ENCODE measurements around the gene DOK6. TPM values are rescaled to one million over a fixed set of nuclear protein-coding genes. Genes with fewer than 3 reads are reported as not detected.

The DOK6 gene
- total and polyA plus RNA-seq, 2 donors (not counting 3 experiments of a cell fraction or from before 2014, with no cell fraction given): under 0.01 TPM; not detected in 1

- FAIRE-seq: no peak
Observed at GRCh38 chr18:69844656-69845055, 444.0 kb downstream of the DOK6 start.

More at GRCh38 chr18:69844656-69845055, 444.0 kb downstream of the DOK6 start:
- Histone ChIP-seq H3K79me2 (ENCODE audit: control insufficient read depth, insufficient read depth, low read length) (no peaks in the 10 kb centered on the region), H3K4me3 (replicated peaks in 1 of 3; ENCODE audit: insufficient read depth in 1 of 3, low read depth in 1 of 3, low read length in 3 of 3) (no peak overlapping the region), H3K36me3 (ENCODE audit: control insufficient read depth in 2 of 2, extremely low read depth in 1 of 2, insufficient read depth in 2 of 2, low read length in 2 of 2) (no peaks in the 10 kb centered on the region), H4K20me1 (replicated peaks; ENCODE audit: control insufficient read depth, extremely low read depth, insufficient read depth, low read length) (no peaks in the 10 kb centered on the region), H3K27me3 (ENCODE audit: control insufficient read depth in 2 of 2, insufficient read depth in 2 of 2, low read length in 2 of 2) (no peaks in the 10 kb centered on the region), H3K27ac (ENCODE audit: insufficient read depth, low read depth, low read length) (no peak overlapping the region), H2AFZ (ENCODE audit: low read depth, low read length) (no peak overlapping the region), H3K9ac (replicated peaks; ENCODE audit: extremely low read depth, insufficient read depth, low read length) (no peak overlapping the region), H3K4me2 (ENCODE audit: insufficient read depth, low read length) (no peak overlapping the region), H3K9me3 (replicated peaks; ENCODE audit: control insufficient read depth, insufficient read depth, low read length) (no peaks in the 10 kb centered on the region), H3K9me1 (replicated peaks; ENCODE audit: control insufficient read depth, extremely low read depth, insufficient read depth, low read length) (no peaks in the 10 kb centered on the region), H3K4me1 (ENCODE audit: control insufficient read depth, extremely low read depth, insufficient read depth, low read length) (no peaks in the 10 kb centered on the region)
- dilution Hi-C loops (cut with MboI; ENCODE audit: extremely low pct_ligation_motif_present, low sequenced_read_pairs): no loop called here
- ChIA-PET POLR2A (no interaction called here), CTCF (no interaction called here)
- no TSS peak for BruUV-seq (replicated peaks)
- intact Hi-C loops (cut with micrococcal nuclease): no loop called here
- no peak for DNase-seq (ENCODE audit: low read depth, low spot score)
- no peak for TF ChIP-seq POLR2AphosphoS5 (IDR thresholded peaks at IDR 0.05; ENCODE audit: insufficient read depth, low read depth, low read length)
- TF ChIP-seq, protein P1, sequence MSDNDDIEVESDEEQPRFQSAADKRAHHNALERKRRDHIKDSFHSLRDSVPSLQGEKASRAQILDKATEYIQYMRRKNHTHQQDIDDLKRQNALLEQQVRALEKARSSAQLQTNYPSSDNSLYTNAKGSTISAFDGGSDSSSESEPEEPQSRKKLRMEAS (IDR thresholded peaks at IDR 0.05; ENCODE audit: insufficient read depth, insufficient read length): no peak
- TF ChIP-seq MYC (IDR thresholded peaks at IDR 0.05; ENCODE audit: low read depth, low read length): no peak
- TF ChIP-seq CTCF (IDR thresholded peaks at IDR 0.05; ENCODE audit: extremely low read depth in 1 of 2, insufficient read depth in 1 of 2, low read depth in 1 of 2, low read length in 2 of 2): no peak
- no peak for TF ChIP-seq JUN (IDR thresholded peaks at IDR 0.05; ENCODE audit: borderline replicate concordance, insufficient read depth, insufficient read length, low read depth)
- TF ChIP-seq FOS (IDR thresholded peaks at IDR 0.05; ENCODE audit: borderline replicate concordance, insufficient read depth, low read length): no peak
- no peak for TF ChIP-seq GATA2 (IDR thresholded peaks at IDR 0.05; ENCODE audit: insufficient read depth, insufficient read length, low read depth, low read length)
- no peak for TF ChIP-seq POLR2A (IDR thresholded peaks at IDR 0.05; ENCODE audit: low read depth, low read length)
- no peak for TF ChIP-seq EZH2 (IDR thresholded peaks at IDR 0.05; ENCODE audit: borderline replicate concordance, low read depth, low read length, severe bottlenecking)

Measured in endothelial cell of umbilical vein (primary cell).